ENCODE data around the gene ZNF614.
"Not testable (repeated sequence)": the region's sequence is repeated elsewhere in the genome, so short reads cannot be mapped to it uniquely, and the experiment has no call there.

The ZNF614 gene

GRCh38 chr19:51986309-51987291 is 41.6 kb downstream of the ZNF614 start, which contains the start of gene ZNF350:
TSS of gene ZNF350 (minus strand) at chr19:51986840. CDS start at chr19:51974360, 12,480 bp downstream.
- peak; percentile 87 for DNase-seq

- no peak for DNase-seq
These were observed 44.8 kb downstream of the ZNF614 start for GRCh38 chr19:51983361-51983760.

GRCh38 chr19:51980926-51981325 is 47.3 kb downstream of the ZNF614 start:
- DNase-seq, result not testable (repeated sequence)

- DNase-seq, result no peak
These were observed 48.0 kb downstream of the ZNF614 start for GRCh38 chr19:51980116-51980736.

- no peak for DNase-seq
These were observed 49.3 kb downstream of the ZNF614 start for GRCh38 chr19:51978882-51979281.

GRCh38 chr19:51977346-51977745 is 50.8 kb downstream of the ZNF614 start:
- DNase-seq, result no peak

GRCh38 chr19:51976852-51977251 is 51.3 kb downstream of the ZNF614 start:
- DNase-seq, result no peak

GRCh38 chr19:51975787-51976186 is 52.4 kb downstream of the ZNF614 start:
- not testable (repeated sequence) for DNase-seq

GRCh38 chr19:51971624-51972023 is 56.6 kb downstream of the ZNF614 start:
- DNase-seq, result no peak

- no peak for DNase-seq
These were observed 57.5 kb downstream of the ZNF614 start for GRCh38 chr19:51970718-51971117.

- DNase-seq, result no peak
These were observed 62.6 kb downstream of the ZNF614 start for GRCh38 chr19:51965583-51965982.
